ENCODE data around the gene EXTL2. TPM values are rescaled to one million over a fixed set of nuclear protein-coding genes. Genes with fewer than 3 reads are reported as not detected.
A peak's percentile ranks its signal among the peaks of the same experiment; 100 is the strongest.

The EXTL2 gene
- total and polyA plus RNA-seq, 9 of the 15 experiments (the other 6 are each of a cell fraction or from before 2014, with no cell fraction given): 8.5 to 40.7 (median 26.0) TPM

- TF ChIP-seq REST (IDR thresholded peaks at IDR 0.05; ENCODE audit: borderline replicate concordance) (no peak), REST (CRISPR knock-in tag; IDR thresholded peaks at IDR 0.05; ENCODE audit: low read depth) (no peak), CBX8 (IDR thresholded peaks at IDR 0.05; ENCODE audit: borderline replicate concordance, extremely low read depth, low read depth, low read length, poor library complexity, severe bottlenecking) (no peak), MED1 (CRISPR knock-in tag; IDR thresholded peaks at IDR 0.05; ENCODE audit: borderline replicate concordance) (no peak), KDM4B (IDR thresholded peaks at IDR 0.05; ENCODE audit: borderline replicate concordance in 2 of 2, low read depth in 1 of 2) (no peak), SFPQ (IDR thresholded peaks at IDR 0.05; ENCODE audit: low read depth, low read length) (no peak), STAT5A (IDR thresholded peaks at IDR 0.05; ENCODE audit: borderline replicate concordance, low read length) (no peak), TRIM24 (IDR thresholded peaks at IDR 0.05) (no peak), PHF21A (IDR thresholded peaks at IDR 0.05; ENCODE audit: borderline replicate concordance, low read depth) (no peak), ETV5 (CRISPR knock-in tag; IDR thresholded peaks at IDR 0.05; ENCODE audit: low read depth) (peak; percentile 78), KAT8 (IDR thresholded peaks at IDR 0.05; ENCODE audit: low read depth) (no peak), ZBTB12 (CRISPR knock-in tag; IDR thresholded peaks at IDR 0.05) (peak; percentile 48; the same call in 1 of the 2 replicates), SMARCC2 (IDR thresholded peaks at IDR 0.05; ENCODE audit: low read depth) (peak; percentile 36; the same call in 1 of the 2 replicates), SUPT5H (IDR thresholded peaks at IDR 0.05) (peak; percentile 71), BCL6 (CRISPR knock-in tag; IDR thresholded peaks at IDR 0.05) (no peak), NFXL1 (CRISPR knock-in tag; IDR thresholded peaks at IDR 0.05) (no peak), SMAD2 (IDR thresholded peaks at IDR 0.05; ENCODE audit: low read depth, low read length) (no peak)
Observed at GRCh38 chr1:100894603-100895539, at the start of gene EXTL2 (continued).
